Measurements from ENCODE around the gene ALDH16A1.
"Not testable (repeated sequence)": the region's sequence is repeated elsewhere in the genome, so short reads cannot be mapped to it uniquely, and the experiment has no call there.

The ALDH16A1 gene

GRCh38 chr19:49458567-49458903, 5.5 kb downstream of the ALDH16A1 start:
- no peak overlapping the region for H2BK12ac ChIP-seq (ENCODE audit: low read length)
- H3K4ac ChIP-seq (ENCODE audit: low read length) = no peak overlapping the region
- no peak overlapping the region for H3K14ac ChIP-seq (ENCODE audit: low read length)
- H3K9ac ChIP-seq (ENCODE audit: low read depth, low read length, poor library complexity) = peak overlapping the region; percentile 70
- no peak overlapping the region for H2BK120ac ChIP-seq (ENCODE audit: low read depth, low read length)
- H3K23ac ChIP-seq (ENCODE audit: low read depth, low read length, poor library complexity) = no peak overlapping the region
- H2BK15ac ChIP-seq (ENCODE audit: low read length) = no peak overlapping the region
- H4K91ac ChIP-seq (ENCODE audit: low read depth, low read length, poor library complexity) = no peak overlapping the region
- H3K18ac ChIP-seq (ENCODE audit: low read length) = no peak overlapping the region
- no peak overlapping the region for H3K4me3 ChIP-seq (ENCODE audit: low read length in 2 of 2)
- H3K4me1 ChIP-seq (ENCODE audit: control insufficient read depth in 2 of 2, insufficient read depth in 1 of 2, low read depth in 1 of 2, low read length in 2 of 2) = peaks cover 0 to 1% of the 10 kb centered on the region in 2 donors
- no CpG with 5 or more reads among the region's 5 CpGs for WGBS, 2 donors (ENCODE audit: extremely low coverage in 2 of 2, insufficient read length in 2 of 2, insufficient replicate concordance in 1 of 2)
- no peaks in the 10 kb centered on the region for H3K9me3 ChIP-seq (replicated peaks in 1 of 2; ENCODE audit: control insufficient read depth in 2 of 2, insufficient read depth in 1 of 2, low read depth in 1 of 2, low read length in 2 of 2)
- no peak overlapping the region for H3K4me2 ChIP-seq (ENCODE audit: insufficient read depth, low read length, poor library complexity, severe bottlenecking)
- H2AK5ac ChIP-seq (ENCODE audit: low read depth, low read length) = no peak overlapping the region
- no peak overlapping the region for H2BK5ac ChIP-seq (ENCODE audit: low read length)
- H2AFZ ChIP-seq (ENCODE audit: low read length) = no peak overlapping the region
- no peaks in the 10 kb centered on the region for H3K27me3 ChIP-seq (ENCODE audit: control insufficient read depth in 3 of 3, insufficient read depth in 3 of 3, low read depth in 1 of 3, low read length in 3 of 3)
- no peak overlapping the region for H4K8ac ChIP-seq (ENCODE audit: low read depth, low read length)
- no peak for DNase-seq (ENCODE audit: low spot score)
- no peak overlapping the region for H3K27ac ChIP-seq (replicated peaks; ENCODE audit: low read length)
- H3K36me3 ChIP-seq (replicated peaks in 1 of 2; ENCODE audit: control insufficient read depth in 2 of 2, insufficient read depth in 2 of 2, low read length in 2 of 2) = peaks cover 7 to 38% of the 10 kb centered on the region in 2 donors
- no peaks in the 10 kb centered on the region for H3K79me1 ChIP-seq (ENCODE audit: low read depth, low read length)

GRCh38 chr19:49459388-49459787, 6.4 kb downstream of the ALDH16A1 start:
- H3K23ac ChIP-seq (ENCODE audit: low read depth, low read length, poor library complexity) = no peak overlapping the region
- H3K36me3 ChIP-seq (replicated peaks in 1 of 2; ENCODE audit: control insufficient read depth in 2 of 2, insufficient read depth in 2 of 2, low read length in 2 of 2) = peaks cover 7 to 44% of the 10 kb centered on the region in 2 donors
- H3K9ac ChIP-seq (ENCODE audit: low read depth, low read length, poor library complexity) = no peak overlapping the region
- no peak overlapping the region for H2AFZ ChIP-seq (ENCODE audit: low read length)
- no peak overlapping the region for H3K18ac ChIP-seq (ENCODE audit: low read length)
- no peak overlapping the region for H2BK5ac ChIP-seq (ENCODE audit: low read length)
- no peak overlapping the region for H3K4me3 ChIP-seq (ENCODE audit: low read length in 2 of 2)
- no peak overlapping the region for H2BK15ac ChIP-seq (ENCODE audit: low read length)
- H3K27me3 ChIP-seq (ENCODE audit: control insufficient read depth in 3 of 3, insufficient read depth in 3 of 3, low read depth in 1 of 3, low read length in 3 of 3) = no peaks in the 10 kb centered on the region
- no peak overlapping the region for H2BK120ac ChIP-seq (ENCODE audit: low read depth, low read length)
- WGBS, 2 donors (ENCODE audit: extremely low coverage in 2 of 2, insufficient read length in 2 of 2, insufficient replicate concordance in 1 of 2) = no CpG with 5 or more reads among the region's 12 CpGs
- no peaks in the 10 kb centered on the region for H3K4me1 ChIP-seq (ENCODE audit: control insufficient read depth in 2 of 2, insufficient read depth in 1 of 2, low read depth in 1 of 2, low read length in 2 of 2)
- no peak overlapping the region for H2AK5ac ChIP-seq (ENCODE audit: low read depth, low read length)
- H4K8ac ChIP-seq (ENCODE audit: low read depth, low read length) = no peak overlapping the region
- no peak overlapping the region for H2BK12ac ChIP-seq (ENCODE audit: low read length)
- H3K9me3 ChIP-seq (replicated peaks in 1 of 2; ENCODE audit: control insufficient read depth in 2 of 2, insufficient read depth in 1 of 2, low read depth in 1 of 2, low read length in 2 of 2) = no peaks in the 10 kb centered on the region
- no peak for DNase-seq (ENCODE audit: low spot score)
- no peaks in the 10 kb centered on the region for H3K79me1 ChIP-seq (ENCODE audit: low read depth, low read length)
- no peak overlapping the region for H4K91ac ChIP-seq (ENCODE audit: low read depth, low read length, poor library complexity)
- no peak overlapping the region for H3K14ac ChIP-seq (ENCODE audit: low read length)
- H3K27ac ChIP-seq (replicated peaks; ENCODE audit: low read length) = no peak overlapping the region
- no peak overlapping the region for H3K4ac ChIP-seq (ENCODE audit: low read length)
- H3K4me2 ChIP-seq (ENCODE audit: insufficient read depth, low read length, poor library complexity, severe bottlenecking) = peak overlapping the region; percentile 11

GRCh38 chr19:49461130-49461529, 8.1 kb downstream of the ALDH16A1 start:
- not testable (repeated sequence) for H2BK12ac ChIP-seq (ENCODE audit: low read length); H2AK5ac ChIP-seq (ENCODE audit: low read depth, low read length); H3K23ac ChIP-seq (ENCODE audit: low read depth, low read length, poor library complexity); H3K9ac ChIP-seq (ENCODE audit: low read depth, low read length, poor library complexity); H3K4ac ChIP-seq (ENCODE audit: low read length); H2BK5ac ChIP-seq (ENCODE audit: low read length); DNase-seq (ENCODE audit: low spot score); H3K27ac ChIP-seq (replicated peaks; ENCODE audit: low read length); H2BK120ac ChIP-seq (ENCODE audit: low read depth, low read length); H4K8ac ChIP-seq (ENCODE audit: low read depth, low read length); H3K4me3 ChIP-seq (ENCODE audit: low read length in 2 of 2); H3K79me1 ChIP-seq (ENCODE audit: low read depth, low read length); H2BK15ac ChIP-seq (ENCODE audit: low read length); H3K27me3 ChIP-seq (ENCODE audit: control insufficient read depth in 3 of 3, insufficient read depth in 3 of 3, low read depth in 1 of 3, low read length in 3 of 3); H4K91ac ChIP-seq (ENCODE audit: low read depth, low read length, poor library complexity); H2AFZ ChIP-seq (ENCODE audit: low read length); H3K4me1 ChIP-seq (ENCODE audit: control insufficient read depth in 2 of 2, insufficient read depth in 1 of 2, low read depth in 1 of 2, low read length in 2 of 2); H3K9me3 ChIP-seq (replicated peaks in 1 of 2; ENCODE audit: control insufficient read depth in 2 of 2, insufficient read depth in 1 of 2, low read depth in 1 of 2, low read length in 2 of 2); H3K18ac ChIP-seq (ENCODE audit: low read length); H3K4me2 ChIP-seq (ENCODE audit: insufficient read depth, low read length, poor library complexity, severe bottlenecking); H3K14ac ChIP-seq (ENCODE audit: low read length)
- WGBS, 2 donors (ENCODE audit: extremely low coverage in 2 of 2, insufficient read length in 2 of 2, insufficient replicate concordance in 1 of 2) = no CpG with 5 or more reads among the region's 1 CpG
- peaks cover 9 to 57% of the 10 kb centered on the region in 2 donors for H3K36me3 ChIP-seq (replicated peaks in 1 of 2; ENCODE audit: control insufficient read depth in 2 of 2, insufficient read depth in 2 of 2, low read length in 2 of 2)

- Histone ChIP-seq H2BK120ac (ENCODE audit: low read depth, low read length) (no peak overlapping the region), H3K36me3 (replicated peaks in 1 of 2; ENCODE audit: control insufficient read depth in 2 of 2, insufficient read depth in 2 of 2, low read length in 2 of 2) (peaks cover 9 to 57% of the 10 kb centered on the region in 2 donors), H2BK5ac (ENCODE audit: low read length) (no peak overlapping the region), H3K14ac (ENCODE audit: low read length) (no peak overlapping the region), H2BK15ac (ENCODE audit: low read length) (no peak overlapping the region), H3K9ac (ENCODE audit: low read depth, low read length, poor library complexity) (no peak overlapping the region), H3K27ac (replicated peaks; ENCODE audit: low read length) (no peak overlapping the region), H3K4me2 (ENCODE audit: insufficient read depth, low read length, poor library complexity, severe bottlenecking) (no peak overlapping the region), H3K27me3 (ENCODE audit: control insufficient read depth in 3 of 3, insufficient read depth in 3 of 3, low read depth in 1 of 3, low read length in 3 of 3) (no peaks in the 10 kb centered on the region), H3K23ac (ENCODE audit: low read depth, low read length, poor library complexity) (no peak overlapping the region), H4K8ac (ENCODE audit: low read depth, low read length) (no peak overlapping the region), H3K9me3 (replicated peaks in 1 of 2; ENCODE audit: control insufficient read depth in 2 of 2, insufficient read depth in 1 of 2, low read depth in 1 of 2, low read length in 2 of 2) (no peaks in the 10 kb centered on the region), H3K4me3 (ENCODE audit: low read length in 2 of 2) (no peak overlapping the region), H2AK5ac (ENCODE audit: low read depth, low read length) (no peak overlapping the region), H3K4ac (ENCODE audit: low read length) (no peak overlapping the region), H3K18ac (ENCODE audit: low read length) (no peak overlapping the region), H3K79me1 (ENCODE audit: low read depth, low read length) (no peaks in the 10 kb centered on the region), H2BK12ac (ENCODE audit: low read length) (no peak overlapping the region), H2AFZ (ENCODE audit: low read length) (no peak overlapping the region), H3K4me1 (ENCODE audit: control insufficient read depth in 2 of 2, insufficient read depth in 1 of 2, low read depth in 1 of 2, low read length in 2 of 2) (no peaks in the 10 kb centered on the region), H4K91ac (ENCODE audit: low read depth, low read length, poor library complexity) (no peak overlapping the region)
- WGBS, 2 donors (ENCODE audit: extremely low coverage in 2 of 2, insufficient read length in 2 of 2, insufficient replicate concordance in 1 of 2) = no CpG with 5 or more reads among the region's 37 CpGs
- DNase-seq (ENCODE audit: low spot score) = no peak
Observed at GRCh38 chr19:49461656-49462055, 8.6 kb downstream of the ALDH16A1 start.

All from neuronal stem cell (in vitro differentiated cells).